ENCODE measurements around the gene SLC24A4. TPM values are rescaled to one million over a fixed set of nuclear protein-coding genes. Genes with fewer than 3 reads are reported as not detected.

SLC24A4 gene
- total RNA-seq, 2 donors from 2014 or later: 0.11 to 0.17 TPM

DNA sequence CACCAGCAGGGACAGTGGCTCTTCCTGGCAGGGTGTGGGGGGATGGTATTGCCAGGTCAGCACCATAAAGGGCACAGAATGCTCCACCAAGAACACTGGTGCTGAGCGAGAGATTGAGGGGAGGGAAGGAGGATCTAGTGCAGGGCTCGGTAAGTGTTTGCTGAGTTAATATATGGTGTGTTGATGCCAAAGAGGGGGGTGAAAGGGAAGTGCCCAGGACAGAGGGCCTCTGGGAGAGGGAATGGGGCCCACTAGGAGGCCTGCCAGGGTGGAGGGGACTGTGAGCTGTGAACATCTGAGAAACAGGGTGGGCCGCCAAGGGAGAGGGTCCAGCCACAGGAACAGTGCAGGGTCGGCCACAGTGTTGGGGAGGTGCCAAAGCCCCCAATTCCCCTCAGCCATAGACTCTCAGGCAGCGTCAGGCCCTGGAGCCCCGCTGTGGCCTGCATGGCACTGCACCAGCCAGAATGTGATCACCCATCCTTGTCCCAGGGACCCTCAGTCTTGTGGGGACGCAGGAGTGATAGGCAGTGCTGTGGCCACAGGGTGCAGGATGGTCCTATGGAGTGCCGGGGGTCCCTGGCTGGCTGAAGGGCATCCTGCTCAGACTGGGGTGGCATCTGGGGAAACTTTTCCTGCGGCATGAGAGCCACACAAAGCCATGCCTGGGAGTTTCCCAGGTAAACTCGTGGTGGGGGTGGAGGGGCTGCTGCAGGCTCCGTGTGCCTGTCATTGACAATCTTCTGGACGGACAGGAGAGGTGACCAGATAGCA lies 202.5 kb downstream of the SLC24A4 start:
- Histone ChIP-seq H3K36me3 (no peaks in the 10 kb centered on the region), H3K4me3 (no peak overlapping the region), H3K4me1 (no peaks in the 10 kb centered on the region), H3K27ac (no peak overlapping the region), H3K9me3 (no peaks in the 10 kb centered on the region), H3K27me3 (no peaks in the 10 kb centered on the region), H3K9ac (ENCODE audit: low read depth in 2 of 2, low read length in 2 of 2) (no peak overlapping the region)
- intact Hi-C loops (cut with DNase I): no loop called here
- TF ChIP-seq, protein P1, sequence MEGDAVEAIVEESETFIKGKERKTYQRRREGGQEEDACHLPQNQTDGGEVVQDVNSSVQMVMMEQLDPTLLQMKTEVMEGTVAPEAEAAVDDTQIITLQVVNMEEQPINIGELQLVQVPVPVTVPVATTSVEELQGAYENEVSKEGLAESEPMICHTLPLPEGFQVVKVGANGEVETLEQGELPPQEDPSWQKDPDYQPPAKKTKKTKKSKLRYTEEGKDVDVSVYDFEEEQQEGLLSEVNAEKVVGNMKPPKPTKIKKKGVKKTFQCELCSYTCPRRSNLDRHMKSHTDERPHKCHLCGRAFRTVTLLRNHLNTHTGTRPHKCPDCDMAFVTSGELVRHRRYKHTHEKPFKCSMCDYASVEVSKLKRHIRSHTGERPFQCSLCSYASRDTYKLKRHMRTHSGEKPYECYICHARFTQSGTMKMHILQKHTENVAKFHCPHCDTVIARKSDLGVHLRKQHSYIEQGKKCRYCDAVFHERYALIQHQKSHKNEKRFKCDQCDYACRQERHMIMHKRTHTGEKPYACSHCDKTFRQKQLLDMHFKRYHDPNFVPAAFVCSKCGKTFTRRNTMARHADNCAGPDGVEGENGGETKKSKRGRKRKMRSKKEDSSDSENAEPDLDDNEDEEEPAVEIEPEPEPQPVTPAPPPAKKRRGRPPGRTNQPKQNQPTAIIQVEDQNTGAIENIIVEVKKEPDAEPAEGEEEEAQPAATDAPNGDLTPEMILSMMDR (IDR thresholded peaks at IDR 0.05): no peak
- DNase-seq: no peak

DNA sequence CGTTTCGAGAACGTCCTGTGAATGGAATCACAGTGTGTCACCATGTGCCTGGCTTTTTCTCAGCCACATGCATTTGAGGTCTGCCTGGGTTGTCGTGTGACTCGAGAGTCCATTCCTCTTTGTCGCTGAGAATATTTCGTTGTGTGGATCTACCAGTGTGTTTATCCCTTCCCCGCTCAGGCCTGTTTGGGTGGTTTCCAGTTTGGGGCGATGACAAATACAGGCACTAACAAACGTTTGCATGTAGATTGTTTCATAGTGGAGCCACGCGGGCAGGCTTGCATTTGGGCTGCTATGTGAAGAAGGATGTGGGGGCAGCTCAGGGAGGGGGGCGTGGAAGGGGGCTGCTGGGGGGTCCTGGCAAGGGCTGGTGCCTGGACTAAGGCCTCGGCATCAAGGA lies 204.8 kb downstream of the SLC24A4 start:
- no peaks in the 10 kb centered on the region for H3K9me3 ChIP-seq
- no peak for DNase-seq
- intact Hi-C loops (cut with DNase I): no loop called here
- peaks cover under 1% of the 10 kb centered on the region for H3K4me1 ChIP-seq
- no peak overlapping the region for H3K4me3 ChIP-seq
- no peak overlapping the region for H3K9ac ChIP-seq (ENCODE audit: low read depth in 2 of 2, low read length in 2 of 2)
- TF ChIP-seq, protein P1 (IDR thresholded peaks at IDR 0.05): no peak
- no peaks in the 10 kb centered on the region for H3K36me3 ChIP-seq
- H3K27ac ChIP-seq: no peak overlapping the region
- H3K27me3 ChIP-seq: no peaks in the 10 kb centered on the region

DNA sequence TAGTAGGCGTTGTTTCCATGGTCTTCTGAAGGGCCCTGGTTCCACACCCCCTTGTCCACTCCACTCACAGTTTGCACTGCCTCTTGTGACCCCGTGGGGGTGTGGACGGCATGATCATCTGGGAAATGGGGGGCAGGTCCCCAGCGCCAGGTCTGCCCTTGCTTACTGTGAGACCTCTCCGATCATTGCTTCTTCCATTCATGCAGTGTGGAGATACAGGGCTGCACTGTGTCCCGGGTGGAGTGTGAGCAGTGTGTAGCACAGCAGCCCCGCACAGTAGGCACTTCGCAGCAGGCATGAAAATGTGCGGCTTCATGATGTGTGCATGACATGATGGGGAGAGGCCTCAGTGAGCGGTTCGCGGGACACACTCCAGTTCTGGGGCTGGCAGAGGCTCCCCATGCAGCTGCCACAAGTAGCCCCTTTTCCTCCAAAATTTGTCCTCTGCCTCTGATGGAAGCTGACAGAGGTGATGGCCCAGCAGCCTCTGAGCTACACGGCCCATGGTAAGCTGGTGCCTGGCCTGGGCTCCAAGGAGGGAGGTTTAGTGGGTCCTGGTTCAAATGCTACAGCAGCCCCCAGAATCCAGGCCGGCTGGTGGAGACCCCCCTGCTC lies 205.6 kb downstream of the SLC24A4 start:
- Histone ChIP-seq H3K4me3 (no peak overlapping the region), H3K36me3 (no peaks in the 10 kb centered on the region), H3K9me3 (no peaks in the 10 kb centered on the region), H3K4me1 (peaks cover 5% of the 10 kb centered on the region), H3K27ac (no peak overlapping the region), H3K27me3 (no peaks in the 10 kb centered on the region), H3K9ac (ENCODE audit: low read depth in 2 of 2, low read length in 2 of 2) (no peak overlapping the region)
- intact Hi-C loops (cut with DNase I): no loop called here
- DNase-seq: no peak
- TF ChIP-seq, protein P1 (IDR thresholded peaks at IDR 0.05): no peak

DNA sequence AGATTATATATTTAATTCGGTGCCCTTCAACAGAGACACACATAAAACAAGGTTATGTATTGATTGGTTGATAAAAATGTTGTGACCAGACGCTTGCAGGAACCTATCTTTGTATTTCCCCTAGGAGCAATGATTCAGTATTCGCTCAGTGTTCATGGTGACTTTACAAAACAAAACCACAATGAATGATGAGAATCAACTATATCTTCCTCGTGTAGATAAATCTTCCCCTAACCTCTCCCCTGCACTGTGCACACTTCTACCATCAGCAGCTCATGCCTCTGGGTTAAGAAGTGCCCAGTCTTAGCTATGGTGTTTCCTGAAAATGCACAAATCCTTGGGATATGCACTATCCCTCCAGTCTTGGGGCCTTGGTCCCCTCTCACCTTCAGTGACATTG lies 206.9 kb downstream of the SLC24A4 start:
- no peak overlapping the region for H3K27ac ChIP-seq
- TF ChIP-seq, protein P1 (IDR thresholded peaks at IDR 0.05): no peak
- H3K9ac ChIP-seq (ENCODE audit: low read depth in 2 of 2, low read length in 2 of 2): no peak overlapping the region
- H3K9me3 ChIP-seq: no peaks in the 10 kb centered on the region
- DNase-seq: no peak
- H3K27me3 ChIP-seq: no peaks in the 10 kb centered on the region
- H3K4me1 ChIP-seq: peaks cover 5% of the 10 kb centered on the region
- intact Hi-C loops (cut with DNase I): no loop called here
- H3K4me3 ChIP-seq: no peak overlapping the region
- no peaks in the 10 kb centered on the region for H3K36me3 ChIP-seq

DNA sequence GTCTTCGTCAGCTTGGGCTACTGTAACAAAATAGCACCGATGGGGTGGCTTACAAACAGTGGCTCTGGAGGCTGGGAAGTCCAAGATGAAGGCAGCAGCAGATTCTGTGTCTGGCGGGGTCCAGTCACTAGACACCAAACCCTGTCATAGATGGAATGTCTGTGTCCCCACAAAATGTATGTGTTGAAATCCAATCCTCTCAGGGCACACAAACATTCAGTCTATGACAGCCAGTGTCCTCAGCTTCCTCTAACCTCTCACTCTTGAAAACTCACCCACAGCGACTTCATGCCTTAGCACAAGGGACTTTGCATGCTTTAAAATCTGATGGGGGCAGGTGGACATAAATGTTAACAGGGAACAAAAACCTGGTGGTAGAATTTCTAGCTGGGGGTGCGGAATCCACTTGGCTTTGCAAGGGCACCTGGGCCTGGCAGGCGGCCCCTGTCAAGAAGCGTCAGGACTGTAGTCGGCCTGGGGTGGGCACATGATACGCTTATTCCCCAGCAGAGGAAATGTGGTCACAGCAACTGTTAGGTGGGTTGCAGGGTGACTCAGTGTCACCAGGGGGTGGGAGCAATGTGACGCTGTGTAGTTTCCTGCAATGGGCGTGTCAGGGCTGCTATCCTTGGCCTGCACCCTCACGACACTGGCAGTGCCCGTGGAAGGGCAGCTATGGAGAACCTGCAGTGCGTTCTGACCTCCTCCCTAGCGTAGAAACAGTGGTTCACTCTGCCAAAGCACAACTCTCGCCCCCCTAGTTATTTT lies 208.3 kb downstream of the SLC24A4 start:
- no peak overlapping the region for H3K27ac ChIP-seq
- intact Hi-C loops (cut with DNase I): no loop called here
- H3K4me1 ChIP-seq: peaks cover 5% of the 10 kb centered on the region
- DNase-seq: no peak
- H3K9me3 ChIP-seq: no peaks in the 10 kb centered on the region
- H3K9ac ChIP-seq (ENCODE audit: low read depth in 2 of 2, low read length in 2 of 2): no peak overlapping the region
- TF ChIP-seq, protein P1 (IDR thresholded peaks at IDR 0.05): no peak
- no peak overlapping the region for H3K4me3 ChIP-seq
- no peaks in the 10 kb centered on the region for H3K36me3 ChIP-seq
- H3K27me3 ChIP-seq: no peaks in the 10 kb centered on the region

Measured in colonic mucosa (tissue), 4 donors.